ENCODE measurements around the gene TENM3.

The TENM3 gene

GRCh38 chr4:182325848-182326255 lies 82.7 kb downstream of the TENM3 start:
- Histone ChIP-seq H3K36me3 (ENCODE audit: low read depth) (no peaks in the 10 kb centered on the region), H3K9me3 (ENCODE audit: severe bottlenecking) (no peaks in the 10 kb centered on the region), H3K27me3 (ENCODE audit: insufficient read depth, poor library complexity, severe bottlenecking) (no peaks in the 10 kb centered on the region), H3K27ac (ENCODE audit: poor library complexity, severe bottlenecking) (no peak overlapping the region), H3K4me1 (ENCODE audit: insufficient read depth, poor library complexity, severe bottlenecking) (no peaks in the 10 kb centered on the region), H3K4me3 (ENCODE audit: severe bottlenecking) (no peak overlapping the region)
- ATAC-seq (ENCODE audit: low read depth) (no peak), DNase-seq (ENCODE audit: low spot score) (no peak)
- TF ChIP-seq, protein P1, sequence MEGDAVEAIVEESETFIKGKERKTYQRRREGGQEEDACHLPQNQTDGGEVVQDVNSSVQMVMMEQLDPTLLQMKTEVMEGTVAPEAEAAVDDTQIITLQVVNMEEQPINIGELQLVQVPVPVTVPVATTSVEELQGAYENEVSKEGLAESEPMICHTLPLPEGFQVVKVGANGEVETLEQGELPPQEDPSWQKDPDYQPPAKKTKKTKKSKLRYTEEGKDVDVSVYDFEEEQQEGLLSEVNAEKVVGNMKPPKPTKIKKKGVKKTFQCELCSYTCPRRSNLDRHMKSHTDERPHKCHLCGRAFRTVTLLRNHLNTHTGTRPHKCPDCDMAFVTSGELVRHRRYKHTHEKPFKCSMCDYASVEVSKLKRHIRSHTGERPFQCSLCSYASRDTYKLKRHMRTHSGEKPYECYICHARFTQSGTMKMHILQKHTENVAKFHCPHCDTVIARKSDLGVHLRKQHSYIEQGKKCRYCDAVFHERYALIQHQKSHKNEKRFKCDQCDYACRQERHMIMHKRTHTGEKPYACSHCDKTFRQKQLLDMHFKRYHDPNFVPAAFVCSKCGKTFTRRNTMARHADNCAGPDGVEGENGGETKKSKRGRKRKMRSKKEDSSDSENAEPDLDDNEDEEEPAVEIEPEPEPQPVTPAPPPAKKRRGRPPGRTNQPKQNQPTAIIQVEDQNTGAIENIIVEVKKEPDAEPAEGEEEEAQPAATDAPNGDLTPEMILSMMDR (IDR thresholded peaks at IDR 0.05; ENCODE audit: poor library complexity, severe bottlenecking) = no peak

- no peak overlapping the region for H3K4me3 ChIP-seq (ENCODE audit: severe bottlenecking)
- TF ChIP-seq, protein P1 (IDR thresholded peaks at IDR 0.05; ENCODE audit: poor library complexity, severe bottlenecking) = no peak
- DNase-seq (ENCODE audit: low spot score) = no peak
- H3K27ac ChIP-seq (ENCODE audit: poor library complexity, severe bottlenecking) = no peak overlapping the region
- H3K9me3 ChIP-seq (ENCODE audit: severe bottlenecking) = no peaks in the 10 kb centered on the region
- no peaks in the 10 kb centered on the region for H3K4me1 ChIP-seq (ENCODE audit: insufficient read depth, poor library complexity, severe bottlenecking)
- no peaks in the 10 kb centered on the region for H3K36me3 ChIP-seq (ENCODE audit: low read depth)
- H3K27me3 ChIP-seq (ENCODE audit: insufficient read depth, poor library complexity, severe bottlenecking) = no peaks in the 10 kb centered on the region
- no peak for ATAC-seq (ENCODE audit: low read depth)
Observed at GRCh38 chr4:182328505-182328904, 85.3 kb downstream of the TENM3 start.

GRCh38 chr4:182337366-182337765 lies 94.2 kb downstream of the TENM3 start:
- no peaks in the 10 kb centered on the region for H3K4me1 ChIP-seq (ENCODE audit: insufficient read depth, poor library complexity, severe bottlenecking)
- TF ChIP-seq, protein P1 (IDR thresholded peaks at IDR 0.05; ENCODE audit: poor library complexity, severe bottlenecking) = no peak
- no peaks in the 10 kb centered on the region for H3K27me3 ChIP-seq (ENCODE audit: insufficient read depth, poor library complexity, severe bottlenecking)
- H3K27ac ChIP-seq (ENCODE audit: poor library complexity, severe bottlenecking) = no peak overlapping the region
- H3K36me3 ChIP-seq (ENCODE audit: low read depth) = no peaks in the 10 kb centered on the region
- no peak overlapping the region for H3K4me3 ChIP-seq (ENCODE audit: severe bottlenecking)
- no peak for DNase-seq (ENCODE audit: low spot score)
- no peak for ATAC-seq (ENCODE audit: low read depth)
- no peaks in the 10 kb centered on the region for H3K9me3 ChIP-seq (ENCODE audit: severe bottlenecking)

DNA sequence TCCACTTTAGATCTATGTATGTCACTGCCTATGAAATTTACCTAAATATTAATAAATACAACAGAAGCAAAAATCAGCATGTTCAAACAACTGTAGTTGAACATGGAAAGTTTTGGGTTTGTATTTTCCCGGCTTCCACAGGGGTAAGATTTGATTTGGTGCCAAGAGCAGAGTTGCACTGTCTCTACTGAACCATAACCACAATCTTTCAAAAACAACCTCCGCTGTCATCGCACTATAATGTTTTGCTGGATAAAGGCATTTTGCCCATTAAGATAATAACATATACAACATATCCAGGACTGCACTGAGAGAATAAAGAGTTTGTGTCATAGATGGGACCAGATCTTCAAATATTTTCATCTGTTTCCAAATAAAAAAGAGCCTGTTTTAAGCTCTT lies 94.9 kb downstream of the TENM3 start:
- Histone ChIP-seq H3K4me1 (ENCODE audit: insufficient read depth, poor library complexity, severe bottlenecking) (no peaks in the 10 kb centered on the region), H3K27me3 (ENCODE audit: insufficient read depth, poor library complexity, severe bottlenecking) (no peaks in the 10 kb centered on the region), H3K36me3 (ENCODE audit: low read depth) (no peaks in the 10 kb centered on the region), H3K9me3 (ENCODE audit: severe bottlenecking) (no peaks in the 10 kb centered on the region), H3K4me3 (ENCODE audit: severe bottlenecking) (no peak overlapping the region), H3K27ac (ENCODE audit: poor library complexity, severe bottlenecking) (no peak overlapping the region)
- TF ChIP-seq, protein P1 (IDR thresholded peaks at IDR 0.05; ENCODE audit: poor library complexity, severe bottlenecking) = no peak
- ATAC-seq (ENCODE audit: low read depth) (no peak), DNase-seq (ENCODE audit: low spot score) (no peak)

- Histone ChIP-seq H3K4me1 (ENCODE audit: insufficient read depth, poor library complexity, severe bottlenecking) (no peaks in the 10 kb centered on the region), H3K9me3 (ENCODE audit: severe bottlenecking) (no peaks in the 10 kb centered on the region), H3K27me3 (ENCODE audit: insufficient read depth, poor library complexity, severe bottlenecking) (no peaks in the 10 kb centered on the region), H3K36me3 (ENCODE audit: low read depth) (no peaks in the 10 kb centered on the region), H3K27ac (ENCODE audit: poor library complexity, severe bottlenecking) (no peak overlapping the region), H3K4me3 (ENCODE audit: severe bottlenecking) (no peak overlapping the region)
- ATAC-seq (ENCODE audit: low read depth) = no peak
- TF ChIP-seq, protein P1 (IDR thresholded peaks at IDR 0.05; ENCODE audit: poor library complexity, severe bottlenecking) = no peak
- DNase-seq (ENCODE audit: low spot score) = no peak
Observed at GRCh38 chr4:182338746-182339145, 95.5 kb downstream of the TENM3 start.

Measured in RWPE2 (cell line).